COR-L47 (cell line): ENCODE results near the gene MARCHF2.

ENCODE experiments used
- DNase-seq: peaks from one replicate; lab custom pipeline; 2025; lab: John Stamatoyannopoulos, UW

Gene MARCHF2

DNA sequence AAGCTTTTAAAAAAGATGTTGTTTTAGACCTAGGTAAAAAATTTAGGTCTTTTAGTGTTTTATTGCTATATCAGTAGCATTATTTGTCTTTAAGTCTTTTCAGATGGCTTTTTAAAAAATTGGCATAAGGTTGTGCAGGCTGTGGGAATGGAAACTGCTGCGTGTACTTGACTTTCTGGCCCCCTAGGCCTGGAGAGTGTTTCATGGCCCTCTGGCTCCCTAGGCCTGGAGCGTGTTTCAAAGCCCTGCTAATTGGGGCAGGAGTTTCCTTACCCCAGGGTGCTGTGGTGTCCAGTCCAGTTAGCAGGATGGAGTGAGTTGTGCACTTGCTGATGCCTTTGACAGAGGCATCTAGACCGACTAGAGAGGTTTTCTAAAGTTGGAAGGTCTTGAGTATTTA, 65.5 kb downstream of the MARCHF2 start:
- no peak for DNase-seq

DNA sequence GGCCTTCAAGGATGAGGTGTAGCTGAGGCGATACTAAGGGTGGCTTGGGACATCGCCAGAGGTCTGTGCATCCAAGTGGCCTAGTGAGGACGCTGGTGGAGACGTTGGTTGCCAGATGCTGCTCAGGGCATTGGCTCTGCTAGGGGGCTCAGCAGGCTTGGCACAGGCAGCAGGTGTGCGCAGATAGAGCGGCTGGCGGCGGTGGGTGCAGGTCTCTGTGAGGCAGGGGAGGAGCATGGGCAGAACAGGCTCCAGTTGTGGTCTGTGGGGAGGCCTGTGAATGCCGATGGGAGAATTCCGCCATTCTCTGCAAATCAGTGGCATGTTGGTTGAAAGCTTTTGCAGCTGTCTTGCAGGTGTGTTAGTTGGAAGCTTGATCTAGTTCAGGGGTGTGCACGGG, 68.1 kb downstream of the MARCHF2 start:
- no peak for DNase-seq

DNA sequence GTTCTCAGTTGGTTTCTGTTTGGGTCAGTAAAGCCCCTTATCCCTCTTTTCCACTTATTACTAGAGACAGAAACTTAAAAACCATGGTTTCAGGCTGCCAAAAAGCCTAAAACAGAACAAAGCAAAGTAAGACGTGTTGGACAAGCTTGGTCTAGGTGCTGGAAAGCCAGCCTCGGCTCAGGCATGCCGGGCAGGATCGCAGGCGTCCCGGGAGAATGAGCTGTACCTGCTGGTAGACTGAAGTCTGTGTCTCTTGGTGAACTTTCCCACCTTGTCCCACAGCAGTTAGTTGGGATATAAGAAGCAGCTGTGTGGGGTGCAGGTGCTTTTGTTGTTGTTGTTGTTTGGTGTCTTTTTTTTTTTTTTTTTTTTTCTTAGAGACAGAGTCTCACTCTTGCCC, 68.5 kb downstream of the MARCHF2 start:
- no peak for DNase-seq

DNA sequence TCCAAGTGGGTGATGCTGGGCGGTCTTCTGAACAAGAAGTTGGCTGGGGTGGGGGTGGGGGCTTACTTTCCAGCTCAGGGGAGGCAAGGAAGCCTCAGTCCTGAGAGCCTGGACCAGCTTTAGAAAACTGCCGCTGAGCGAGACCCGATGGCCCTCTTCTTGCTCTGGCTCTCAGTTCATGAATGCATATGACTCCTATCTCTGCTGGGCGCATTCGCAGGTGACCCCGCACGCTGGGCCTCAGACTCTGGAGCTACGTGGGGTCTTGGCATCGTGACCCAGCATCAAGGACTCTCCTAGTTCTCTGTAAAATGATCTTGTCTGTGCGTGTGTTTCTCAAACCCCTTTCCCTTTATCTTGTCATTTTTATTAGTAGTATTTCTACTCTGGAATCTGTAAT, 69.6 kb downstream of the MARCHF2 start:
- no peak for DNase-seq

DNA sequence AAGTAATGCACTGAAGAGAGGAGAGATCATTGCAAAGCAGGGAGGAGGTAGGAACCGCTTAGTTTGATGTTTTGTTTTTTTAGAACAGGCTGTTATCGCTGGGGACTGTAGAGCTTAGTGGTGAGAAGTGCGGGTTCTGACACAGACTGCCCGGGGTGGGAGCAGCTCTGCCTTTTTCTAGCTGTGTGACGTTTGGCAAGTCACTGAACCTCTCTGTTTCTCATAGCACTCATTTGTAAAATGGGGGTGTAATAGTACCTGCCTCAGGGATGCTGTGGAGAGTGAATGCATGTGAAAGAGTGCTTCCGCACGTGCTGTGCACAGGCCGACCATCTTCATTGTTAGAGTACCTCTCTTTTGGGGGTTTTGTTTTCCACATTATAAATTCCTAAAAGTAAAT, 70.1 kb downstream of the MARCHF2 start:
- no peak for DNase-seq

DNA sequence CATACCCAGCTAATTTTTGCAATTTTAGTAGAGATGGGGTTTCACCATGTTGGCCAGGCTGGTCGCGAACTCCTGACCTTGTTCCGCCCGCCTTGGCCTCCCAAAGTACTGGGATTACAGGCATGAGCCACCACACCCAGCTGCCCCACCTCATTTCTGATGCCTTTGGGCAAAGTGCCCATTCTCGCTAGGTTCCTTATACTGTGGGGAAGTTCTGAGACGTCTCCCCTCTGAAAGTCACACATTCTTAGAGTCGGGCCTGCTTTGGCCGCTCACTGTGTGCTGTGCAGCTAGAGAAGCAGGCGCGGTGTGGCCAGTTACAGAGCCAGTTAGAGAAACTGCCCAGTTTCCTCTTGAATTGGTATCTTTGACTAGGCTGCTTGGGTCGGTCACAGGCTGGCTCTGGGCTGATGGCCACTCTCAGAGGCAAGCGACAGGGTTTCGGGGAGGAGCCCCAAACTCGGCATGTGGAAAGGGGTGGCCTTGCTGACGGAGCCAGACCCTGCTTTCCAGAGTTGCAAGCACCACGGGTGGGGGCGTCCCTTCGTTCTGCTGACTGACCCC, 71.3 kb downstream of the MARCHF2 start:
- DNase-seq, result no peak

DNA sequence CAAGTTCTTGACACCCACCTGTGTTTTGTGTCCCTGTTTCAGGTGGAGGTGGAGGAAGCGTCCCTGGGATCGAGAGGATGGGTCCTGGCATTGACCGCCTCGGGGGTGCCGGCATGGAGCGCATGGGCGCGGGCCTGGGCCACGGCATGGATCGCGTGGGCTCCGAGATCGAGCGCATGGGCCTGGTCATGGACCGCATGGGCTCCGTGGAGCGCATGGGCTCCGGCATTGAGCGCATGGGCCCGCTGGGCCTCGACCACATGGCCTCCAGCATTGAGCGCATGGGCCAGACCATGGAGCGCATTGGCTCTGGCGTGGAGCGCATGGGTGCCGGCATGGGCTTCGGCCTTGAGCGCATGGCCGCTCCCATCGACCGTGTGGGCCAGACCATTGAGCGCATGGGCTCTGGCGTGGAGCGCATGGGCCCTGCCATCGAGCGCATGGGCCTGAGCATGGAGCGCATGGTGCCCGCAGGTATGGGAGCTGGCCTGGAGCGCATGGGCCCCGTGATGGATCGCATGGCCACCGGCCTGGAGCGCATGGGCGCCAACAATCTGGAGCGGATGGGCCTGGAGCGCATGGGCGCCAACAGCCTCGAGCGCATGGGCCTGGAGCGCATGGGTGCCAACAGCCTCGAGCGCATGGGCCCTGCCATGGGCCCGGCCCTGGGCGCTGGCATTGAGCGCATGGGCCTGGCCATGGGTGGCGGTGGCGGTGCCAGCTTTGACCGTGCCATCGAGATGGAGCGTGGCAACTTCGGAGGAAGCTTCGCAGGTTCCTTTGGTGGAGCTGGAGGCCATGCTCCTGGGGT, 72.7 kb downstream of the MARCHF2 start:
- DNase-seq, result no peak

DNA sequence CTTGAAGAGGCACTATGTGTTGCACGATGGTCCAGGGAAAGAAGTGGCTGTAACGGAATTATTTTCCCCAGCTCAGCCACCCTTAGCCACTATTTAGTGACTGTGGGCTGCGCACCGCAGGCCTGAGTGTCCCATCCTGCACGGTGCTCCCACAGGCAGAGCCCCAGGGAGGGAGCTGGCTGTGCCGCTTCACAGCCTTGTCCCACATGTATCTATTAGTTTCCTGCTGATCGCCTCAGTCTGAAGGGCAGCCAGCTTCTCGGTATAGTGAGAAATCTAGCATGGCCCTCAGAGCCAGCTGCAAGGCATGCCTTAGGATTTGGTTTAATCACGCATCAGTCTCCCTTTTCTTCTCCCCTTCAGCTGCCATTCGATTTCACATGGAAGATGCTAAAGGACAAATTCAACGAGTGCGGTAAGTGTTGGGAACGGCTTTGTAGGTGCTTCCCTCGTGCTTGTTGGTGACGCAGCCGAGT, 73.6 kb downstream of the MARCHF2 start:
- DNase-seq, result no peak

DNA sequence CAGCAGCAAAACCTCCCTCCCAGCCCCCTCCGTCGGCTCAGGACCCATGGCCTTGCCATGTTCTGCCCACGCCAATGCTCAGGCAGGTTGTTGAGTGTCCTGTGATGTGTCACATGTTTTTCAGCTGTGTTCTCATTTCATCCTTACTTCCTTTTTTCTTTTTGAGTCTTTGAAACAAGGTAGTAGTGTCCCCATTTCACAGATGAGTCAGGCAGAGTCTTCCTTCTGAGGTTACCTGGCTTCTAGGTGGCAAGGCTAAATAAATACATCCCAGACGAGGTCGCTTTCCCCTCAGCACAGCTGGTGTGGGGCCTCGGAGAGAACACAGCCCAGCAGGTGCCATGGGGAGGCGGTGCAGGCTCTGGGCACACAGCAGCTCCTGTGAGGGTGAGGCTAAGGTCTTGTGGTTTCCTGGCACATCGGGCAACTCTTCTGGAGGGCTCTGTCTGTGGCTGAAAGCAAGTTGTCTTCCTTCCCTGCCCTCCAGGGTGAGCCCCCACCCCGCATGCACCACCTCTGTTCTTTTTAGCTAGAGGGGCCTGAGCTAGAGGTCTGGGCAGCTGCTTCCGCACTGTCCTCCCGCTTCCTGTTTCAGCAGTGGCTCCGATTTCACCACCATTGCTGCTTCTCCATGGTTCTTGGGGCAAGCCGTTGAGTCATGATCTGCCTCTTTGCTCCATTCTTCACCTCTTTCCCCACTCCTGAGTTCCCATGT, 74.2 kb downstream of the MARCHF2 start:
- no peak for DNase-seq

DNA sequence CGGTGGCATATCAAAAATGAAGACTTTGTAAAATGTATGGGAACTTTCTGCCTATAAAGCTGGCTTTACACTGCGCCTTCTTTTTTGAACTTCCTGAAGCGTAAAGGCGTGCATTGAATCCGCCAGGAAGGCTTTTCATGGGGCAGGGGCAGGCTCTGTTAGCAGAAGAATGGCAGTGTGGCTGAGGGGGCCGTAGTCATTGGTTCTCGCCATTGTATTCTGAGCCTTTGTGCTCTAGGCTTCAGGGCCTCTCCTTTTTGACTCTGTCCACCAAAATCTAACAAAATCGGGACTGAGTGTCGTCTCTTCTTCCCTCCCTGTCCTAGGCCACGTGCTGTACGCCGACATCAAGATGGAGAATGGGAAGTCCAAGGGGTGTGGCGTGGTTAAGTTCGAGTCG, 75.3 kb downstream of the MARCHF2 start:
- no peak for DNase-seq
